Keratinocyte (primary cell): ENCODE results near the gene LYPD6B. TPM values are rescaled to one million over a fixed set of nuclear protein-coding genes. Genes with fewer than 3 reads are reported as not detected.
A peak's percentile ranks its signal among the peaks of the same experiment; 100 is the strongest.

Experiments
- DNase-seq: peaks from one replicate; pipeline ENCODE4 v3.0.0-alpha.2; 2011; ENCODE audit warnings: low read depth, missing footprints, low spot score
- FAIRE-seq: peaks from 2 replicates; lab custom pipeline; 2011; peaks lifted over from hg19 to GRCh38; lab: Jason Lieb, UNC
- H2AFZ ChIP-seq: 2 replicates; pipeline ENCODE4 v1.6.0; 2012; ENCODE audit warnings: low read length, control low read depth, inconsistent platforms; ENCODE audit not compliant: control insufficient read depth
- H3K27ac ChIP-seq: 2 replicates; pipeline ENCODE4 v1.5.1; 2011; ENCODE audit warnings: low read length; ENCODE audit not compliant: control insufficient read depth, insufficient read depth
- H3K27me3 ChIP-seq: 3 replicates; pipeline ENCODE4 v1.6.0; 2011; ENCODE audit warnings: low read length; ENCODE audit not compliant: control insufficient read depth, insufficient read depth; ENCODE audit errors: extremely low read depth
- H3K36me3 ChIP-seq, 2 experiments: 2 replicates in 1 of 2; 3 replicates in 1 of 2; pipeline ENCODE4 v1.5.1; 2011; ENCODE audit warnings: low read length in 2 of 2, mild to moderate bottlenecking in 1 of 2; ENCODE audit not compliant: control insufficient read depth in 2 of 2, insufficient read depth in 2 of 2; ENCODE audit errors: extremely low read depth in 1 of 2
- H3K4me1 ChIP-seq: 3 replicates; pipeline ENCODE4 v1.5.1; 2011; ENCODE audit warnings: low read length; ENCODE audit not compliant: control insufficient read depth, insufficient read depth; ENCODE audit errors: extremely low read depth
- H3K4me2 ChIP-seq: 3 replicates; pipeline ENCODE4 v1.6.0; 2011; ENCODE audit warnings: low read depth, low read length; ENCODE audit not compliant: control insufficient read depth, insufficient read depth; ENCODE audit errors: extremely low read depth
- H3K4me3 ChIP-seq, 3 experiments: fragments of 200-600 bp in 1 of 3; sonication (generic) in 1 of 3; 2 replicates in 2 of 3; 3 replicates in 1 of 3; pipeline ENCODE4 v1.5.1; 2011 to 2016; ENCODE audit warnings: low read length in 3 of 3, mild to moderate bottlenecking in 3 of 3, control low read depth in 2 of 3, inconsistent platforms in 1 of 3, low read depth in 1 of 3, mixed read lengths in 1 of 3, mixed run types in 1 of 3, moderate library complexity in 1 of 3; ENCODE audit not compliant: control insufficient read depth in 2 of 3, insufficient read depth in 2 of 3; ENCODE audit errors: extremely low read depth in 1 of 3
- H3K79me2 ChIP-seq: 2 replicates; pipeline ENCODE4 v1.6.0; 2012; ENCODE audit warnings: low read length; ENCODE audit not compliant: control insufficient read depth, insufficient read depth
- H3K9ac ChIP-seq: 3 replicates; pipeline ENCODE4 v1.6.0; 2011; ENCODE audit warnings: low read length; ENCODE audit not compliant: control insufficient read depth, insufficient read depth; ENCODE audit errors: extremely low read depth
- H3K9me1 ChIP-seq: 3 replicates; pipeline ENCODE4 v1.6.0; 2011; ENCODE audit warnings: low read length; ENCODE audit not compliant: control insufficient read depth, insufficient read depth; ENCODE audit errors: extremely low read depth
- H3K9me3 ChIP-seq: 2 replicates; pipeline ENCODE4 v1.5.1; 2012; ENCODE audit warnings: low read depth, low read length; ENCODE audit not compliant: control insufficient read depth
- H4K20me1 ChIP-seq: 3 replicates; pipeline ENCODE4 v1.6.0; 2011; ENCODE audit warnings: low read length; ENCODE audit not compliant: control insufficient read depth, insufficient read depth; ENCODE audit errors: extremely low read depth
- CTCF ChIP-seq, 3 experiments: IDR thresholded peaks in 1 of 3; conservative IDR thresholded peaks in 1 of 3; optimal IDR thresholded peaks in 1 of 3; 2 replicates in 2 of 3; 3 replicates in 1 of 3; pipeline versions ENCODE3 to v1.5.1; 2011; ENCODE audit warnings: low read length in 3 of 3, mild to moderate bottlenecking in 3 of 3, moderate library complexity in 2 of 3, control low read depth in 1 of 3, inconsistent platforms in 1 of 3; ENCODE audit not compliant: insufficient read depth in 2 of 3; ENCODE audit errors: extremely low read depth in 1 of 3
- EZH2 ChIP-seq: IDR thresholded peaks from one replicate; pipeline ENCODE4 v1.6.1; 2012; ENCODE audit warnings: inconsistent platforms, mild to moderate bottlenecking, low read length, moderate library complexity
- dilution Hi-C: fragments of 300-500 bp; cut with MboI; formaldehyde crosslinking; loops from one replicate; pipeline ENCODE4 v1.7.0; 2020; ENCODE audit warnings: low sequenced_read_pairs; ENCODE audit not compliant: extremely low pct_ligation_motif_present
- polyA plus RNA-seq, 5 experiments: library from polyadenylated mRNA; depleted of rRNA in 3 of 5; stranded (reverse) in 3 of 5; stranded (forward) in 1 of 5; unstranded in 1 of 5; fragments of >200 nt; gene quantifications; 1 replicate in 1 of 5; 2 replicates in 3 of 5; 3 replicates in 1 of 5; pipeline versions ENCODE4 v1.2.1 to v1.2.3, GENCODE V29; 2011 to 2012; ENCODE audit warnings: missing spikeins in 2 of 5, low read depth in 1 of 5, low replicate concordance in 1 of 5

LYPD6B gene
- polyA plus RNA-seq, 1 donor (not counting 4 experiments of a cell fraction or from before 2014, with no cell fraction given): 24.7 TPM

- no peak overlapping the region for H2AFZ ChIP-seq
- H3K9me3 ChIP-seq: no peaks in the 10 kb centered on the region
- no peak overlapping the region for H3K9ac ChIP-seq
- no peaks in the 10 kb centered on the region for H3K79me2 ChIP-seq
- DNase-seq: no peak
- TF ChIP-seq EZH2: no peak
- TF ChIP-seq CTCF (optimal IDR thresholded peaks at IDR 0.05 in 1 of 3, IDR thresholded peaks at IDR 0.05 in 1 of 3, conservative IDR thresholded peaks at IDR 0.05 in 1 of 3; ENCODE audit: extremely low read depth in 1 of 3, insufficient read depth in 2 of 3, low read length in 3 of 3): no peak
- FAIRE-seq: no peak
- H3K4me2 ChIP-seq: no peak overlapping the region
- no peak overlapping the region for H3K4me3 ChIP-seq
- peaks cover 31% of the 10 kb centered on the region for H3K4me1 ChIP-seq
- no peaks in the 10 kb centered on the region for H4K20me1 ChIP-seq
- H3K27ac ChIP-seq: no peak overlapping the region
- dilution Hi-C loops: no loop called here
- no peaks in the 10 kb centered on the region for H3K9me1 ChIP-seq
- no peaks in the 10 kb centered on the region for H3K27me3 ChIP-seq
- no peaks in the 10 kb centered on the region for H3K36me3 ChIP-seq
Observed at GRCh38 chr2:149057401-149057800, 18.9 kb downstream of the LYPD6B start.

GRCh38 chr2:149058936-149059335 is 20.4 kb downstream of the LYPD6B start:
- H3K79me2 ChIP-seq: no peaks in the 10 kb centered on the region
- DNase-seq (no peak), FAIRE-seq (peak; percentile 75)
- peaks cover 43% of the 10 kb centered on the region for H3K4me1 ChIP-seq
- H3K27me3 ChIP-seq: no peaks in the 10 kb centered on the region
- no peaks in the 10 kb centered on the region for H3K9me3 ChIP-seq
- H2AFZ ChIP-seq: no peak overlapping the region
- H3K4me3 ChIP-seq: no peak overlapping the region
- H3K9me1 ChIP-seq: no peaks in the 10 kb centered on the region
- dilution Hi-C loops: no loop called here
- H3K27ac ChIP-seq: peak overlapping the region; percentile 13
- no peak for TF ChIP-seq EZH2
- TF ChIP-seq CTCF (optimal IDR thresholded peaks at IDR 0.05 in 1 of 3, IDR thresholded peaks at IDR 0.05 in 1 of 3, conservative IDR thresholded peaks at IDR 0.05 in 1 of 3; ENCODE audit: extremely low read depth in 1 of 3, insufficient read depth in 2 of 3, low read length in 3 of 3): no peak
- no peaks in the 10 kb centered on the region for H3K36me3 ChIP-seq
- H4K20me1 ChIP-seq: no peaks in the 10 kb centered on the region
- H3K9ac ChIP-seq: no peak overlapping the region
- H3K4me2 ChIP-seq: peak overlapping the region; percentile 42
